Measurements from ENCODE around the gene ANGPTL4.
"Not testable (repeated sequence)": the region's sequence is repeated elsewhere in the genome, so short reads cannot be mapped to it uniquely, and the experiment has no call there.

- TF ChIP-seq CTCF (IDR thresholded peaks at IDR 0.05; ENCODE audit: insufficient read depth, low read length, poor library complexity, severe bottlenecking); EZH2phosphoT487 (conservative IDR thresholded peaks at IDR 0.05; ENCODE audit: low read length): not testable (repeated sequence)
These were observed 46.8 kb downstream of the ANGPTL4 start for GRCh38 chr19:8410718-8411117.
